GM12865 (cell line): ENCODE measurements around the gene MAP2K4.
"Not testable (repeated sequence)": the region's sequence is repeated elsewhere in the genome, so short reads cannot be mapped to it uniquely, and the experiment has no call there.

Experiments used
- DNase-seq: peaks from one replicate; pipeline ENCODE4 v3.0.0; 2010; ENCODE audit warnings: low read depth
- H3K4me3 ChIP-seq: 2 replicates; pipeline ENCODE4 v1.5.1; 2011; ENCODE audit warnings: mild to moderate bottlenecking, low read depth, low read length, control low read depth
- TF ChIP-seq, protein P1 (sequence below): IDR thresholded peaks from 2 replicates; pipeline ENCODE4 v1.5.1; 2011; ENCODE audit warnings: low read length, control low read depth, low read depth, inconsistent platforms; ENCODE audit not compliant: insufficient read depth; ENCODE audit errors: missing control alignments

The MAP2K4 gene

DNA sequence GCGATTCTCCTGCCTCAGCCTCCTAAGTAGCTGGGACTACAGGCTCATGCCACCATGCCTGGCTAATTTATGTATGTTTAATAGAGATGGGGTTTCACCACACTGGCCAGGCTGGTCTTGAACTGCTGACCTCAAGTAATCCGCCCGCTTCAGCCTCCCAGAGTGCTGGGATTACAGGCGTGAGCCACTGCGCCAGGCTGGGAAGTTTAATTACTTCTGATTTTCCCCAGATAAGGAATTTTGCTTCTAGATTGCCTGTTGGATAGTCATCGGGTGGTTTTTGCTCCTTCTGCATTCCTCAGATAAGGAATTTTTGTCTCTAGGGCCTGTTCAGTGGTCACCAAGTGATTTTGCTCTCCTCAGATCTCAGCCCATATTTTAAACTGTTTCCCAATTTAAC lies 112.5 kb downstream of the MAP2K4 start:
- TF ChIP-seq, protein P1, sequence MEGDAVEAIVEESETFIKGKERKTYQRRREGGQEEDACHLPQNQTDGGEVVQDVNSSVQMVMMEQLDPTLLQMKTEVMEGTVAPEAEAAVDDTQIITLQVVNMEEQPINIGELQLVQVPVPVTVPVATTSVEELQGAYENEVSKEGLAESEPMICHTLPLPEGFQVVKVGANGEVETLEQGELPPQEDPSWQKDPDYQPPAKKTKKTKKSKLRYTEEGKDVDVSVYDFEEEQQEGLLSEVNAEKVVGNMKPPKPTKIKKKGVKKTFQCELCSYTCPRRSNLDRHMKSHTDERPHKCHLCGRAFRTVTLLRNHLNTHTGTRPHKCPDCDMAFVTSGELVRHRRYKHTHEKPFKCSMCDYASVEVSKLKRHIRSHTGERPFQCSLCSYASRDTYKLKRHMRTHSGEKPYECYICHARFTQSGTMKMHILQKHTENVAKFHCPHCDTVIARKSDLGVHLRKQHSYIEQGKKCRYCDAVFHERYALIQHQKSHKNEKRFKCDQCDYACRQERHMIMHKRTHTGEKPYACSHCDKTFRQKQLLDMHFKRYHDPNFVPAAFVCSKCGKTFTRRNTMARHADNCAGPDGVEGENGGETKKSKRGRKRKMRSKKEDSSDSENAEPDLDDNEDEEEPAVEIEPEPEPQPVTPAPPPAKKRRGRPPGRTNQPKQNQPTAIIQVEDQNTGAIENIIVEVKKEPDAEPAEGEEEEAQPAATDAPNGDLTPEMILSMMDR, result no peak
- H3K4me3 ChIP-seq, result no peak overlapping the region
- DNase-seq, result no peak

- H3K4me3 ChIP-seq, result no peak overlapping the region
- TF ChIP-seq, protein P1, result no peak
- no peak for DNase-seq
These were observed 113.4 kb downstream of the MAP2K4 start for GRCh38 chr17:12134101-12134500.

DNA sequence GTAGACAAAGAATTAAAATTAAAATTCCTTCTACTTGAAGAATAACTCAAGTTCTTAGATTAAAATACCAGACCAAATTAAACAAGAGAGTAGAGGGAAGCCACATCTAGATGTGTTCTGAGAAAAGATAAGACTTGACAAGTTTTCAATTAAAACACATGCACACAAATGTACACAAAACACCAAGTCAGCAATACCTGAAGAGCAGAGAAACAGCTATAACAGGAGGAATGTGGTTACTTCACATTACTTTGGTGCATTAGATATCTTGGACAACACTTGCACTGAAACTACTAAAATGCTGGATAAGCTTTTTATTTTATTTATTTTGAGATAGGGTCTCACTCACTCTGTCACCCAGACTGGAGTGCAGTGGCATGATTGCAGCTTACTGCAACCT lies 113.9 kb downstream of the MAP2K4 start:
- no peak overlapping the region for H3K4me3 ChIP-seq
- TF ChIP-seq, protein P1, result no peak
- DNase-seq, result no peak

- DNase-seq, result no peak
- TF ChIP-seq, protein P1, result no peak
- H3K4me3 ChIP-seq, result no peak overlapping the region
These were observed 115.6 kb downstream of the MAP2K4 start for GRCh38 chr17:12136243-12136642.

GRCh38 chr17:12136646-12137045 lies 116.0 kb downstream of the MAP2K4 start:
- no peak overlapping the region for H3K4me3 ChIP-seq
- no peak for DNase-seq
- TF ChIP-seq, protein P1, result no peak

DNA sequence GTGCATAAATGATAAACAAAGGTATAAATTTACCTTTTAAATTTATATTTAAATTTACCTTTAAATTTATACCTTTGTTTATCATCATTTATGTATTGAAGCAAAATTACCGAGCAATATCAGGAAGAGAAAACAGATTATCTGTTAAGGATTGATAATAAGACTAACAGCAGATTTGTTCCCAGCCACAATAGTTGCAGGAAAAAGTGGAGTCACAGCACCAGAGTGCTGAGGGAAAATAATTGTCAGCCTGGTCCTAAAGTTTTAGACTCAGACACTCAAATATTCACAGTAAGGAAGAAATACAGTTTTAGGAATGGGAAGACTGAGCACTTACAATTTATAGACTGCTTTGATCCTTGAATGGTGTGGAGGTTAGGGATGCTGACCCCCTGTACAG lies 117.2 kb downstream of the MAP2K4 start:
- no peak for DNase-seq
- no peak overlapping the region for H3K4me3 ChIP-seq
- TF ChIP-seq, protein P1, result no peak

GRCh38 chr17:12140685-12141084 lies 120.0 kb downstream of the MAP2K4 start:
- DNase-seq, result no peak
- TF ChIP-seq, protein P1, result no peak
- H3K4me3 ChIP-seq, result no peak overlapping the region

GRCh38 chr17:12162187-12162586 lies 141.5 kb downstream of the MAP2K4 start:
- H3K4me3 ChIP-seq, DNase-seq: not testable (repeated sequence)
